Endothelial cell of umbilical vein (primary cell): ENCODE data around the gene NPHP3.

Experiments
- CTCF ChIP-seq, 2 donors: IDR thresholded peaks; 1 replicate in 1 of 2; 2 replicates in 1 of 2; pipeline ENCODE4 v1.5.1; 2011; ENCODE audit warnings: low read length in 2 of 2, mild to moderate bottlenecking in 2 of 2, moderate library complexity in 2 of 2, control low read depth in 1 of 2, inconsistent platforms in 1 of 2, low read depth in 1 of 2; ENCODE audit not compliant: insufficient read depth in 1 of 2; ENCODE audit errors: extremely low read depth in 1 of 2
- EZH2 ChIP-seq: IDR thresholded peaks from 2 replicates; pipeline ENCODE4 v1.6.1; 2012; ENCODE audit warnings: borderline replicate concordance, low read depth, mild to moderate bottlenecking, moderate library complexity, low read length, inconsistent platforms; ENCODE audit not compliant: severe bottlenecking
- MYC ChIP-seq: IDR thresholded peaks from one replicate; pipeline ENCODE4 v1.6.1; 2011; ENCODE audit warnings: mild to moderate bottlenecking, low read depth, low read length
- POLR2A ChIP-seq: IDR thresholded peaks from 2 replicates; pipeline ENCODE4 v1.6.1; 2012; ENCODE audit warnings: low read depth, mild to moderate bottlenecking, control low read depth, low read length

- TF ChIP-seq MYC (no peak), CTCF (IDR thresholded peaks at IDR 0.05; ENCODE audit: extremely low read depth in 1 of 2, insufficient read depth in 1 of 2, low read depth in 1 of 2, low read length in 2 of 2) (peak; percentile 19 to 50), EZH2 (no peak), POLR2A (no peak)
Measured at GRCh38 chr3:132721479-132722164, 587 bp downstream of the NPHP3 start.
